BLaER1 (cell line): ENCODE data around the gene GBX1.

Experiments used
- H3K27ac ChIP-seq: shearing (Covaris generic); formaldehyde crosslinking; 2 replicates; pipeline ENCODE4 v1.8.1; 2022
- H3K27me3 ChIP-seq: shearing (Covaris generic); formaldehyde crosslinking; 2 replicates; pipeline ENCODE4 v1.8.1; 2022
- H3K36me3 ChIP-seq: shearing (Covaris generic); formaldehyde crosslinking; 2 replicates; pipeline ENCODE4 v1.8.1; 2022
- H3K4me1 ChIP-seq: shearing (Covaris generic); formaldehyde crosslinking; 2 replicates; pipeline ENCODE4 v1.8.1; 2022
- H3K4me2 ChIP-seq: shearing (Covaris generic); formaldehyde crosslinking; 2 replicates; pipeline ENCODE4 v1.8.1; 2022
- H3K4me3 ChIP-seq: shearing (Covaris generic); formaldehyde crosslinking; 2 replicates; pipeline ENCODE4 v1.8.1; 2022
- H3K9ac ChIP-seq: shearing (Covaris generic); formaldehyde crosslinking; 2 replicates; pipeline ENCODE4 v1.8.1; 2022
- H3K9me3 ChIP-seq: shearing (Covaris generic); formaldehyde crosslinking; 2 replicates; pipeline ENCODE4 v1.8.1; 2022
- H4K20me1 ChIP-seq: shearing (Covaris generic); formaldehyde crosslinking; 2 replicates; pipeline ENCODE4 v1.8.1; 2022
- Cebpa-rat ChIP-seq: shearing (Covaris generic); IDR thresholded peaks from 2 replicates; pipeline ENCODE4 v1.8.1; 2022

The GBX1 gene

GRCh38 chr7:151185762-151186639 is 18.5 kb upstream of the GBX1 start:
- no peak for TF ChIP-seq Cebpa-rat
- Histone ChIP-seq H3K36me3 (no peaks in the 10 kb centered on the region), H4K20me1 (peaks cover 42% of the 10 kb centered on the region), H3K4me2 (no peak overlapping the region), H3K4me1 (peaks cover 35% of the 10 kb centered on the region), H3K9ac (no peak overlapping the region), H3K4me3 (no peak overlapping the region), H3K9me3 (no peaks in the 10 kb centered on the region), H3K27me3 (peaks cover 28% of the 10 kb centered on the region), H3K27ac (no peak overlapping the region)

GRCh38 chr7:151181011-151181431 is 13.5 kb upstream of the GBX1 start:
- H3K27me3 ChIP-seq: no peaks in the 10 kb centered on the region; the same call in 1 of the 2 replicates

GRCh38 chr7:151179946-151180345 is 12.5 kb upstream of the GBX1 start:
- no peaks in the 10 kb centered on the region; the same call in 1 of the 2 replicates for H3K27me3 ChIP-seq

More at GRCh38 chr7:151181011-151181431, 13.5 kb upstream of the GBX1 start:
- Histone ChIP-seq H3K4me2 (no peak overlapping the region), H3K4me3 (no peak overlapping the region), H4K20me1 (no peaks in the 10 kb centered on the region; the same call in 1 of the 2 replicates), H3K9ac (no peak overlapping the region), H3K9me3 (no peaks in the 10 kb centered on the region), H3K27ac (no peak overlapping the region), H3K36me3 (no peaks in the 10 kb centered on the region), H3K4me1 (no peaks in the 10 kb centered on the region)
- TF ChIP-seq Cebpa-rat: no peak

DNA sequence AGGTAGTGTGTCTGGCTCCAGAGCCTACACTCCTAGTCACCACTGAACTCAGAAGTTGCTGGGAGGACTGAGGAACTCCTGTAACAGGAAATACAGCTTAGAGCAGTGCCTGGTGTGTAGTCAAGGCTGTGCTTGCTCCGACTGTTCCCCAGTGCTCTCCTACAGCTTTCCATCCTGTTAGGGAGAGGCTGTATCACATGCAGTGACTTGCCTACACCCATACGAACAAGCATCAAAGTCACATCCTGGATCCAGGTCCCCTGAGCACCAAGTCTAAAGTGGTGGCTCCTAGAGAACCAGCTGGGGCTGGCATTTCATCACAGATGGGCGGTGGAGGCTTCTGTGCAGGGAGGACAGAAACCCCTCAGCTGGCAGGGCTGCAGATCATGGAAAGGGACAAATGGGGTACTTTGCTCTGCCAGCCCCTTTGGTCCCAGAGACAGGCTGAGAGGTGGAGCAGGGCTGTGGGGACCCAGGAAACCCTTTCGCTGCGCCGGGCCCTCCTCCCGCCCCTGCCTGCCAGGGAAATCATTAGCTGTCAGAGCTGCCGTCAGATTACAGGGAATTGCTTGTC is 11.9 kb upstream of the GBX1 start:
- H4K20me1 ChIP-seq: no peaks in the 10 kb centered on the region; the same call in 1 of the 2 replicates
- no peak overlapping the region for H3K9ac ChIP-seq
- no peak overlapping the region for H3K4me2 ChIP-seq
- H3K36me3 ChIP-seq: no peaks in the 10 kb centered on the region
- no peak overlapping the region for H3K27ac ChIP-seq
- no peaks in the 10 kb centered on the region; the same call in 1 of the 2 replicates for H3K27me3 ChIP-seq
- H3K9me3 ChIP-seq: peaks cover 5% of the 10 kb centered on the region
- H3K4me3 ChIP-seq: no peak overlapping the region
- H3K4me1 ChIP-seq: no peaks in the 10 kb centered on the region
- TF ChIP-seq Cebpa-rat: no peak

More at GRCh38 chr7:151179946-151180345, 12.5 kb upstream of the GBX1 start:
- H3K36me3 ChIP-seq: no peaks in the 10 kb centered on the region
- no peaks in the 10 kb centered on the region for H3K4me1 ChIP-seq
- no peak for TF ChIP-seq Cebpa-rat
- H3K9ac ChIP-seq: no peak overlapping the region
- H3K27ac ChIP-seq: no peak overlapping the region
- no peaks in the 10 kb centered on the region for H3K9me3 ChIP-seq
- H4K20me1 ChIP-seq: no peaks in the 10 kb centered on the region; the same call in 1 of the 2 replicates
- no peak overlapping the region for H3K4me3 ChIP-seq
- no peak overlapping the region for H3K4me2 ChIP-seq

DNA sequence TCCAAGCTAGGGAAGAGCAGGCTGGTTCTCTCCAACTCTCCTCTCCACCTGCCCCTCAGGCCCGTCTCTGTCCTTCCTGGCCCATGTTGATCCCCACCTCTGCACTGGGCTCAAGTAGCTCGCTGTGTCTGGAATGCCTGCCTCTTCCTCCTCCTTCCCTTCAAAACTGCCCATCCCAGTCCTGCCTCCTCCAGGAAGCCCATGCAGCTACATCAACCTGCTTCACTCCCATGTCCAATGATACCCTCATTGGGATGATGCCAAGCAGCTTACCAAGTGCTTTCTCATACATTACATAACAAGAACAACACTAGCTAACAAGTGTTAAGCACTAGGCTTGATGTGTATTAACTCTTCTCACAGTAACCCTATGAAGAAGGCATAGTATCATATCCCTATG is 11.3 kb upstream of the GBX1 start:
- Histone ChIP-seq H3K27ac (no peak overlapping the region), H3K4me3 (no peak overlapping the region), H3K4me2 (no peak overlapping the region), H3K4me1 (no peaks in the 10 kb centered on the region), H3K27me3 (no peaks in the 10 kb centered on the region; the same call in 1 of the 2 replicates), H3K9ac (no peak overlapping the region), H3K36me3 (no peaks in the 10 kb centered on the region), H4K20me1 (no peaks in the 10 kb centered on the region; the same call in 1 of the 2 replicates), H3K9me3 (peaks cover 11% of the 10 kb centered on the region)
- TF ChIP-seq Cebpa-rat: no peak

DNA sequence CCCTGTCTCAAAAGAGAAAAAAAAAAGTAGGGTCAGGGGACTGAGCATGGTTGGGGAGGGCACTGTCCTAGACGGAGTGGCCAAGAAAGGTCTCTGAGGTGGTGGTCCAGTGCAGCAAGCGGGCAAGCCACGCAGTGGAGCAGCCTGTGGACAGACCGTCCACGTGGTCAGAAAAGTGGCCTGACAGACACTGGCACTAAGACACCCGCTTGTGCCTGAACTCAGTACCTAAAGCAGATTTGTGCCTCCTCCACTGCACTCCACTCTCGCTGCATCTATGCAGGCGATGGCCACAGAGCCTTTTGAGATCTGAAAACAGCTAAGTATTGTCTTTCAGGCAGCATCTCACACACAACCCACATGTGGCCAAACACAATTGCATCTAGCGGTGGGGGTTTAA is 10.7 kb upstream of the GBX1 start:
- no peaks in the 10 kb centered on the region; the same call in 1 of the 2 replicates for H3K27me3 ChIP-seq

DNA sequence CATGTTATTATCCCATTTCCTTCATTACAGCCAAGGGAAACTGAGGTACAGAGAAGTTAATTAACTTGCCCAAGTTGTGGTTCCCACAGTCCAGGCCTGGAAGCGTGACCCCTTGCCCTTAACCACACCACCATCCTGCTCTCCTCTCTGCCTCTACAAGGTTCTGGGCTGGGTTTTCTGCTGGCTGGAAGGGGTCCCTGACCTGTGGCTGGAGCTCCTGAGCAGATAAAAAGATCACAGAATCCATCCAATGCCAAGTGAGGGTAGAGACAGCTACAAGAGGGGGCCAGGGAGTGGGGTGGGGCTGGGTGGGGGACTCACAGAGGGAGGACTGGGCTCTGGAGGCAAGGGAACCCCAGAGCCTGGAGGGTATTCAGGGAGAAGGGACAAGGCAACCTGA is 9.8 kb upstream of the GBX1 start:
- H3K4me2 ChIP-seq: no peak overlapping the region
- H3K9ac ChIP-seq: no peak overlapping the region
- no peak overlapping the region for H3K4me3 ChIP-seq
- H3K27ac ChIP-seq: no peak overlapping the region
- no peaks in the 10 kb centered on the region; the same call in 1 of the 2 replicates for H4K20me1 ChIP-seq
- H3K4me1 ChIP-seq: no peaks in the 10 kb centered on the region
- H3K27me3 ChIP-seq: peaks cover 2% of the 10 kb centered on the region
- TF ChIP-seq Cebpa-rat: no peak
- H3K9me3 ChIP-seq: peaks cover 19% of the 10 kb centered on the region
- no peaks in the 10 kb centered on the region for H3K36me3 ChIP-seq

More for the DNA sequence above, 10.7 kb upstream of the GBX1 start:
- no peaks in the 10 kb centered on the region for H3K4me1 ChIP-seq
- no peak overlapping the region for H3K27ac ChIP-seq
- H3K9ac ChIP-seq: no peak overlapping the region
- peaks cover 17% of the 10 kb centered on the region for H3K9me3 ChIP-seq
- H3K4me2 ChIP-seq: no peak overlapping the region
- no peak overlapping the region for H3K4me3 ChIP-seq
- H4K20me1 ChIP-seq: no peaks in the 10 kb centered on the region; the same call in 1 of the 2 replicates
- no peak for TF ChIP-seq Cebpa-rat
- no peaks in the 10 kb centered on the region for H3K36me3 ChIP-seq

DNA sequence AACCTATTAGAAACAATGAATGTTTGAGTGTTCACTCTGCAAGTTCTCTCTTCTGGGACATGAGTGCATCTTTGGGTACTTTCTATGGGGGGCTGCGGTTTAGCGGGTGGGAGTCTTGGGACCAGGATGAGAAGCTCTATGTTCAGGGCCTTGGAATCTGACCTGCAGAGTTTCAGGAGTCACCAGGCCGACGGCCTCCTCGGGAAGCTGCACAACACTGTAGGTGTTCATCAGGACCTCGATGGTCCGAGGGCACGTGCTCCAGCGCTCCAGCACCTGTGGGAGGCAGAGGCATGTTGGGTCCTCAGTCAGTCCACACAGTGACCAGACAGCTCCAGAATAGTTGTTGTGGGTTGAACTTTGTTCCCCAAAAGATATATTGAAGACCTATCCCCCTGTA is 8.9 kb upstream of the GBX1 start:
- H4K20me1 ChIP-seq: no peaks in the 10 kb centered on the region; the same call in 1 of the 2 replicates
- no peak overlapping the region for H3K4me2 ChIP-seq
- no peak for TF ChIP-seq Cebpa-rat
- H3K36me3 ChIP-seq: no peaks in the 10 kb centered on the region
- peaks cover 19% of the 10 kb centered on the region for H3K9me3 ChIP-seq
- no peaks in the 10 kb centered on the region for H3K4me1 ChIP-seq
- H3K27ac ChIP-seq: no peak overlapping the region
- H3K9ac ChIP-seq: no peak overlapping the region
- H3K27me3 ChIP-seq: peaks cover 11% of the 10 kb centered on the region
- no peak overlapping the region for H3K4me3 ChIP-seq

GRCh38 chr7:151175793-151176311 is 8.4 kb upstream of the GBX1 start:
- Histone ChIP-seq H3K4me3 (no peak overlapping the region), H3K9ac (no peak overlapping the region), H3K4me1 (no peaks in the 10 kb centered on the region), H3K4me2 (no peak overlapping the region), H3K9me3 (peaks cover 19% of the 10 kb centered on the region), H4K20me1 (no peaks in the 10 kb centered on the region; the same call in 1 of the 2 replicates), H3K27me3 (peaks cover 16% of the 10 kb centered on the region), H3K27ac (no peak overlapping the region), H3K36me3 (no peaks in the 10 kb centered on the region)
- no peak for TF ChIP-seq Cebpa-rat
